GM15510 (cell line): ENCODE results near the gene NF2.

Experiments used
- POLR2A ChIP-seq: IDR thresholded peaks from 3 replicates; pipeline ENCODE4 v1.6.1; 2011; ENCODE audit warnings: borderline replicate concordance; ENCODE audit not compliant: insufficient read length; ENCODE audit errors: extremely low read depth

Gene NF2

GRCh38 chr22:29625090-29625825 is 21.8 kb downstream of the NF2 start:
- no peak for TF ChIP-seq POLR2A

GRCh38 chr22:29626497-29627195 is 23.2 kb downstream of the NF2 start:
- TF ChIP-seq POLR2A, result no peak

DNA sequence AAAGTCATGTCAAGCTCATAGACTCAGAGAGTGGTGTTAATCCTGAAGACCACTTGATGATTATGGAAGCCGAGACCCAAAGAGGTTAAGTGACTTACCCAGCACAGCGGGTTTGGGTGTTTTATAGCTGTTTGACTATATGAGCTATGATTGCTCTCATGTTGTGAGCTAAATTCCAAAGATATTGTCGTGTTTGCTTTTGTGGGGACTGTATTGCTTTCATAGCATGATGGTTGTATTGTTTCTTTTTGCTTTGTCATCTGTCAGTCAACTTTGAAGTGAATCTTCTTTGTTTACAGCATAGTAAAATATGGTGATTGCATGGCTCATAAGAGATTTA is 23.7 kb downstream of the NF2 start:
- no peak for TF ChIP-seq POLR2A

- no peak for TF ChIP-seq POLR2A
These were observed 25.8 kb downstream of the NF2 start for GRCh38 chr22:29628996-29629902.

GRCh38 chr22:29629903-29630516 is 26.6 kb downstream of the NF2 start:
- TF ChIP-seq POLR2A, result no peak

GRCh38 chr22:29630987-29631386 is 27.6 kb downstream of the NF2 start:
- no peak for TF ChIP-seq POLR2A

DNA sequence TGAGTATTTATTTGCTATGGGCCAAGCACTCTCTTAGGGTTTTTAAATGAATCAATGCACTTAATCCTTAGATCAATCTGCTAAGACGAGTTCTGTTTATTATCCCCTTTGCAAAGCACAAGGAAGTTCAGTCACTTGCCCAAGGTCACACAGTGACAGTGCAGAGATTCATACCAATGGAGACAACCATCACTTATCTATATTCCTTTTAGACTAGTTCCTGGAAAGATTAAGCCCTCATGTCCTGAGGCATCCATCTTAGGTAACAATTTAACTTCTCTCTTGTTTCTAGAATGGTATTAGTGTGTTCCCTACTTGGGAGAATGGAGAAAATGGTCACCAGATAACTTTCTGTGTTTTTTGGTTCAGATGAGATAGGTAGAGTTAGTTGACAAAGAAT is 28.3 kb downstream of the NF2 start:
- no peak for TF ChIP-seq POLR2A

DNA sequence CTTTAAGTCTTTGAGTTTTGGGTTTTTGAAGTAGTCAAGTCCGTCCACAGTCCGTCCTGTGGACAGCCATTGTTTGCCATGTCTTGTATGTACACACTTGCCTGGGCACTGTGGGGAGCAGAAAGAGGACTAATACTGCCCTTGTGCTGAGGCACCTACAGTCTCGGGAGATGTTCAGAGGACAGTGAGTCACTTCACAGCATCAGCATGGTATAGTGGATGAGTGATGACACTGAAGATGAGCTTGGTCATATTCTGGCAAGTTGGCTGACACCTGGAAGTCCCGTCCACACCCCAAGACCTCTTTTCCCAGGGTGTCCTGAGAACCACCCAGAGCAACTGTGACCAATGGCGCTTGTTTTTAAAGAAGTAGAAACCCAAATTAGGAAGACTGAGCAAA is 29.2 kb downstream of the NF2 start:
- TF ChIP-seq POLR2A, result no peak

DNA sequence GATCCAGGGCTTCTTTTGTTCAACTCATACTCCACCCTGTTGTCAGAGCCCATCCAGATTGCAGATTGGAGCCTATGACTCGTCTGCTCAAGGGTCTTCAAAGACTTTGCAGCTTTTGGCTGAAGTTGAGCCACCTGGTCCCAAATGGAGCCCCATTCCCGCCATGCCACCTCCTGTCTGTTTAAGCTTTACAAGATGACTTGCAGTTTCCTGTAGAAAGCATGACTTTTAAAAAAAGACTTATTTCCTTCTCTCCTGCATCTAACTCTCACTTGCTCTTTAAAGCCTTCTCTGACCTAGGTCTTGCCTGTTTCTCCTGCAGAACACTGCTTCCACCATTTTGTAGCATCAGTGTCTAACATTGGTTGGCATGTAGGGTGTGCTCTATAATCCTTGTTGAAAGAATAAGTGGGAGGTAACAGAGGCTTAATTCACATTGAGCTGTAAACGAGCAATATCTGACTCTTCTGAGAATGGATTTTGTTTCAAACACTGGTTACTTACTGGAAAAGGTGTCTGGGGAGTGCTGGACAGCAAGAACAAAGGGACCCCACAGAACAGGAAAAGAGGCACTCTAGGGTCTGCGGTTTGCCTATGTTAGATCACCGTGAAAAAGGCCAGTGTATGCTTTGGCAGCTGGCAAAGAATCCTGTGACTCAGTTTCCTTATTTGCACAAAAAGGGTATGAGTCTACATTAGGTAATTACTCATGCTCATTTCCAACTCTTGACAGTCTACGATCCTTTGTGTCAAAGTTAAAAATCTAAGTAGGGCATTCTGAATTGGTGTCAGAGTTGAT is 30.3 kb downstream of the NF2 start:
- TF ChIP-seq POLR2A, result no peak

GRCh38 chr22:29634847-29635246 is 31.4 kb downstream of the NF2 start:
- TF ChIP-seq POLR2A, result no peak

GRCh38 chr22:29635734-29636357 is 32.4 kb downstream of the NF2 start:
- no peak for TF ChIP-seq POLR2A

GRCh38 chr22:29636751-29637150 is 33.3 kb downstream of the NF2 start:
- TF ChIP-seq POLR2A, result no peak

GRCh38 chr22:29637181-29637580 is 33.7 kb downstream of the NF2 start:
- TF ChIP-seq POLR2A, result no peak

GRCh38 chr22:29638678-29639077 is 35.2 kb downstream of the NF2 start:
- TF ChIP-seq POLR2A, result no peak
